ENCODE results near the gene RNF144A.

The RNF144A gene

GRCh38 chr2:7048762-7049294, 131.6 kb downstream of the RNF144A start:
- DNase-seq: no peak

- DNase-seq: no peak
These were observed 135.2 kb downstream of the RNF144A start for GRCh38 chr2:7052404-7052803.

- peak; percentile 72 to 89 for DNase-seq
These were observed 136.5 kb downstream of the RNF144A start for GRCh38 chr2:7053650-7054265.

- no peak for DNase-seq
These were observed 140.7 kb downstream of the RNF144A start for GRCh38 chr2:7057865-7058400.

GRCh38 chr2:7060156-7060555, 142.9 kb downstream of the RNF144A start:
- DNase-seq: no peak

- no peak for DNase-seq
These were observed 143.6 kb downstream of the RNF144A start for GRCh38 chr2:7060631-7061449.

GRCh38 chr2:7061450-7061789, 144.2 kb downstream of the RNF144A start:
- no peak for DNase-seq

GRCh38 chr2:7061921-7062320, 144.7 kb downstream of the RNF144A start:
- DNase-seq: no peak

GRCh38 chr2:7063789-7064188, 146.6 kb downstream of the RNF144A start:
- no peak for DNase-seq

- DNase-seq: no peak
These were observed 151.2 kb downstream of the RNF144A start for GRCh38 chr2:7068457-7068856.

- no peak for DNase-seq
These were observed 153.3 kb downstream of the RNF144A start for GRCh38 chr2:7070483-7070882.

- no peak for DNase-seq
These were observed 153.9 kb downstream of the RNF144A start for GRCh38 chr2:7071154-7071553.

GRCh38 chr2:7071916-7072556, 154.8 kb downstream of the RNF144A start:
- no peak for DNase-seq

- DNase-seq: no peak
These were observed 156.7 kb downstream of the RNF144A start for GRCh38 chr2:7073901-7074300.

- DNase-seq: no peak
These were observed 158.6 kb downstream of the RNF144A start for GRCh38 chr2:7075834-7076233.

GRCh38 chr2:7077660-7078267, 160.6 kb downstream of the RNF144A start:
- DNase-seq: no peak

GRCh38 chr2:7083580-7084509, 166.6 kb downstream of the RNF144A start:
- no peak for DNase-seq

- no peak for DNase-seq
These were observed 167.4 kb downstream of the RNF144A start for GRCh38 chr2:7084601-7085000.

- DNase-seq: no peak
These were observed 172.1 kb downstream of the RNF144A start for GRCh38 chr2:7089284-7089683.

- DNase-seq: no peak
These were observed 172.8 kb downstream of the RNF144A start for GRCh38 chr2:7089898-7090510.

- DNase-seq: no peak
These were observed 176.2 kb downstream of the RNF144A start for GRCh38 chr2:7093376-7093775.

All from NCI-H187 (cell line).